Measurements from ENCODE around the gene YIPF2. TPM values are rescaled to one million over a fixed set of nuclear protein-coding genes. Genes with fewer than 3 reads are reported as not detected.
"Not testable (repeated sequence)": the region's sequence is repeated elsewhere in the genome, so short reads cannot be mapped to it uniquely, and the experiment has no call there.

Gene YIPF2
- total and polyA plus RNA-seq, 10 of the 15 experiments (the other 5 are each of a cell fraction or from before 2014, with no cell fraction given) = 0.92 to 38.9 (median 17.6) TPM

DNA sequence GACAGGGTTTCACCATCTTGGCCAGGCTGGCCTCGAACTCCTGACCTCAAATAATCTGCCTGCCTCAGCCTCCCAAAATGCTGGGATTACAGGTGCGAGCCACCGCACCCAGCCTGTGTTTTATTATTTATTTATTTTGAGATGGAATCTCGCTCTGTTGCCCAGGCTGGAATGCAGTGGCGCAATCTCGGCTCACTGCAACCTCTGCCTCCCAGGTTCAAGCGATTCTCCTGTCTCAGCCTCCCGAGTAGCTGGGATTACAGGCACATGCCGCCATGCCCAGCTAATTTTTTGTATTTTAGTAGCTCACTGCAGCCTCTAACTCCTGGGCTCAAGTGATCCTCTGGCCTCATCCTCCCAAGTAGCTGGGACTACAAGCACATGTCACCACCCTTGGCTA, 50.8 kb downstream of the YIPF2 start:
- CTCF ChIA-PET = interaction anchor here (0.7 to 3.5 kb wide), 9 partner anchors 10 to 167 kb away, joined by 3 to 20 read pairs (median 4); partner anchors contain the start of gene DNM2
- intact Hi-C loops (cut with micrococcal nuclease; ENCODE audit: unreplicated experiment) = loop anchor here (2.0 to 10.0 kb wide), 3 partner anchors 51 to 687 kb away; partner anchors contain the start of genes TIMM29 and YIPF2
- DNase-seq (ENCODE audit: low read depth, low spot score); in situ Hi-C loops (cut with MboI); H3K9me3 ChIP-seq (replicated peaks; ENCODE audit: control insufficient read depth, insufficient read depth, low read length); FAIRE-seq; H4K20me1 ChIP-seq (ENCODE audit: control insufficient read depth, insufficient read depth); ATAC-seq; H2AFZ ChIP-seq (ENCODE audit: control insufficient read depth, low read depth, low read length); BruUV-seq (replicated peaks); H3K27me3 ChIP-seq (replicated peaks in 1 of 2; ENCODE audit: control insufficient read depth in 2 of 2, insufficient read depth in 2 of 2, low read length in 1 of 2): not testable (repeated sequence)
- H3K9ac ChIP-seq (ENCODE audit: control insufficient read depth, insufficient read depth, low read length) = peak overlapping the region; percentile 77
- peak overlapping the region; percentile 100 for H3K4me2 ChIP-seq (ENCODE audit: control insufficient read depth, insufficient read depth)
- peaks cover 5 to 10% of the 10 kb centered on the region in 2 experiments for H3K36me3 ChIP-seq (ENCODE audit: control insufficient read depth in 2 of 2, insufficient read depth in 2 of 2, low read length in 1 of 2)
- WGBS (ENCODE audit: insufficient coverage, insufficient replicate concordance, low lambda C conversion rate, missing lambda C conversion rate) = 76% methylated on average over 9 of the region's 9 CpGs
- POLR2A ChIA-PET = interaction anchor here (0.5 to 1.2 kb wide), 7 partner anchors 11 to 1057 kb away, joined by 3 to 9 read pairs (median 4); partner anchors contain the start of genes DNM2 and TYK2
- peaks cover 57% of the 10 kb centered on the region for H3K4me1 ChIP-seq (ENCODE audit: control insufficient read depth, insufficient read depth, low read length)
- peak overlapping the region; percentile 60 for H3K4me3 ChIP-seq
- H3K27ac ChIP-seq (ENCODE audit: control insufficient read depth, insufficient read depth) = peak overlapping the region; percentile 97
- SMC1A ChIA-PET (ENCODE audit: uncharacterized antibody, unreplicated experiment) = interaction anchor here (1.5 to 2.8 kb wide), 6 partner anchors 8 to 160 kb away, joined by 3 to 14 read pairs (median 7); partner anchors contain the start of gene DNM2
- H3K79me2 ChIP-seq (ENCODE audit: control insufficient read depth, insufficient read depth, low read length) = peaks cover 90% of the 10 kb centered on the region
- TF ChIP-seq SMARCA5 (IDR thresholded peaks at IDR 0.05) = 0 out of 2 replicates have a peak, but pooled peaks have one; percentile 8
- RAD21 ChIA-PET (ENCODE audit: unreplicated experiment) = interaction anchor here (0.8 to 3.4 kb wide), 8 partner anchors 9 to 91 kb away, joined by 3 to 25 read pairs (median 3); no protein-coding TSS in a partner anchor

DNA sequence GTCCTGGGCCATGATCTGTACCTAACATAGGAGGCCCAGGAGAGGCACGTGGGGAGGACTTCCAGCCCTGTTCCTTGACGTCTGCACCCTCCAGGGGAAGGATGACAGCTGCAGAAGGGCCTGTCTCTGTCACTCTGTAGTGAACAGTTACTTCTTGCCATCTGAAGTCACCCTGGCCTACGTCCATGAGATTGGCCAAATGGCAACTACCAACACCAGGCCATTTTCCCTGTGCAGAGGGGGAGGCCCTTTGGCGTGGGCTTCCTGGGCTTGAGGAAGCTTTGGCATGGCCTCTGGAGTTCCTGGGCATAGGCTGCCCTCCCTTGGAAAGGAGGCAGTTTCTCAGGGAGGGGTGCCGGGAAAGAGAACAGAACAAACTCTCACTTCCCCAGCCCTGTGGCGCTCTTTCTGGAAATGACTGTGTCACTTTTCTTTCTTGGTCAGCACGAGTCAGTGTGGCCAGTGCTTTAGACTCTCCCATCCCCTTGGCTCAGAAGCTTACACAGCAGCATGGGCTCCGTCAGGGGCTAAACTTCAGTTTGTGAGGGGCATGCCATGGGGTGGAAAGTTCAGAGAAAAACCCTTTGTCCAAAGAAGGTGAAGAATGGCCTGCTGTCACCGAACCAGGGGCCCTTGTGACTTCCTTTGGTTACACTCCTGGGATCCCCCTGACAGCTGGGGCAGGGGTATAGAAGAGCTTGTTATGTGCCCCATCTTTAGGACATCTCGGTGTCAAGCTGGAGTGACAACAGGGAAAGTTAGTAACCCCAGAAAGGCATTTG, 51.8 kb downstream of the YIPF2 start:
- intact Hi-C loops (cut with micrococcal nuclease; ENCODE audit: unreplicated experiment) (loop anchor here (5.0 to 10.0 kb wide), 2 partner anchors 216 to 688 kb away; no protein-coding TSS in a partner anchor), in situ Hi-C loops (cut with MboI) (no loop called here)
- ChIA-PET POLR2A (interaction anchor here (0.6 to 1.1 kb wide), 6 partner anchors 11 to 1056 kb away, joined by 3 to 6 read pairs (median 3); no protein-coding TSS in a partner anchor), SMC1A (ENCODE audit: uncharacterized antibody, unreplicated experiment) (interaction anchor here (0.8 to 2.8 kb wide), 8 partner anchors 9 to 159 kb away, joined by 3 to 14 read pairs (median 4); partner anchors contain the start of gene DNM2), CTCF (interaction anchor here (0.6 to 3.5 kb wide), 10 partner anchors 9 to 166 kb away, joined by 3 to 20 read pairs (median 4); partner anchors contain the start of gene DNM2), RAD21 (ENCODE audit: unreplicated experiment) (interaction anchor here (0.8 to 3.4 kb wide), 6 partner anchors 11 to 85 kb away, joined by 3 to 25 read pairs (median 3); no protein-coding TSS in a partner anchor)
- Histone ChIP-seq H3K4me3 (peak overlapping the region; percentile 60), H3K27ac (ENCODE audit: control insufficient read depth, insufficient read depth) (peak overlapping the region; percentile 97), H3K36me3 (ENCODE audit: control insufficient read depth in 2 of 2, insufficient read depth in 2 of 2, low read length in 1 of 2) (peaks cover 5 to 6% of the 10 kb centered on the region in 2 experiments), H3K4me2 (ENCODE audit: control insufficient read depth, insufficient read depth) (peak overlapping the region; percentile 100), H3K4me1 (ENCODE audit: control insufficient read depth, insufficient read depth, low read length) (peaks cover 57% of the 10 kb centered on the region), H3K9me3 (replicated peaks; ENCODE audit: control insufficient read depth, insufficient read depth, low read length) (no peaks in the 10 kb centered on the region), H2AFZ (ENCODE audit: control insufficient read depth, low read depth, low read length) (no peak overlapping the region), H3K27me3 (replicated peaks in 1 of 2; ENCODE audit: control insufficient read depth in 2 of 2, insufficient read depth in 2 of 2, low read length in 1 of 2) (no peaks in the 10 kb centered on the region), H4K20me1 (ENCODE audit: control insufficient read depth, insufficient read depth) (no peaks in the 10 kb centered on the region; the same call in 1 of the 2 replicates), H3K79me2 (ENCODE audit: control insufficient read depth, insufficient read depth, low read length) (peaks cover 91% of the 10 kb centered on the region), H3K9ac (ENCODE audit: control insufficient read depth, insufficient read depth, low read length) (peak overlapping the region; percentile 77)
- ATAC-seq (peak; percentile 80), DNase-seq (ENCODE audit: low read depth, low spot score) (peak; percentile 79), FAIRE-seq (peak; percentile 95)
- WGBS (ENCODE audit: insufficient coverage, insufficient replicate concordance, low lambda C conversion rate, missing lambda C conversion rate) = under 1% methylated on average over 10 of the region's 10 CpGs
- TSS peak; percentile 64 for BruUV-seq (replicated peaks)
- TF ChIP-seq, protein P1, sequence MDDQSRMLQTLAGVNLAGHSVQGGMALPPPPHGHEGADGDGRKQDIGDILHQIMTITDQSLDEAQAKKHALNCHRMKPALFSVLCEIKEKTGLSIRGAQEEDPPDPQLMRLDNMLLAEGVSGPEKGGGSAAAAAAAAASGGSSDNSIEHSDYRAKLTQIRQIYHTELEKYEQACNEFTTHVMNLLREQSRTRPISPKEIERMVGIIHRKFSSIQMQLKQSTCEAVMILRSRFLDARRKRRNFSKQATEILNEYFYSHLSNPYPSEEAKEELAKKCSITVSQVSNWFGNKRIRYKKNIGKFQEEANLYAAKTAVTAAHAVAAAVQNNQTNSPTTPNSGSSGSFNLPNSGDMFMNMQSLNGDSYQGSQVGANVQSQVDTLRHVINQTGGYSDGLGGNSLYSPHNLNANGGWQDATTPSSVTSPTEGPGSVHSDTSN (IDR thresholded peaks at IDR 0.05; ENCODE audit: insufficient replicate concordance, low read depth, low read length) = peak; percentile 58
- TF ChIP-seq CBFB (IDR thresholded peaks at IDR 0.05; ENCODE audit: low read depth) (peak; percentile 73), PML (IDR thresholded peaks at IDR 0.05; ENCODE audit: low read length) (peak; percentile 36; the same call in 1 of the 2 replicates), FOXM1 (IDR thresholded peaks at IDR 0.05; ENCODE audit: low read depth, low read length) (peak; percentile 90; the same call in 1 of the 2 replicates), SMC3 (IDR thresholded peaks at IDR 0.05; ENCODE audit: borderline replicate concordance, low read length) (no peak), JUND (IDR thresholded peaks at IDR 0.05; ENCODE audit: low read depth, low read length) (peak; percentile 95), RAD21 (IDR thresholded peaks at IDR 0.05; ENCODE audit: insufficient read depth, low read depth, low read length) (no peak), BRCA1 (IDR thresholded peaks at IDR 0.05; ENCODE audit: low read depth, low read length) (no peak)
- TF ChIP-seq, protein P2, sequence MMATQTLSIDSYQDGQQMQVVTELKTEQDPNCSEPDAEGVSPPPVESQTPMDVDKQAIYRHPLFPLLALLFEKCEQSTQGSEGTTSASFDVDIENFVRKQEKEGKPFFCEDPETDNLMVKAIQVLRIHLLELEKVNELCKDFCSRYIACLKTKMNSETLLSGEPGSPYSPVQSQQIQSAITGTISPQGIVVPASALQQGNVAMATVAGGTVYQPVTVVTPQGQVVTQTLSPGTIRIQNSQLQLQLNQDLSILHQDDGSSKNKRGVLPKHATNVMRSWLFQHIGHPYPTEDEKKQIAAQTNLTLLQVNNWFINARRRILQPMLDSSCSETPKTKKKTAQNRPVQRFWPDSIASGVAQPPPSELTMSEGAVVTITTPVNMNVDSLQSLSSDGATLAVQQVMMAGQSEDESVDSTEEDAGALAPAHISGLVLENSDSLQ (IDR thresholded peaks at IDR 0.05) = peak; percentile 70
